HUES6 (cell line): ENCODE measurements around the gene SEC24C.
A peak's percentile ranks its signal among the peaks of the same experiment; 100 is the strongest.
"Not testable (repeated sequence)": the region's sequence is repeated elsewhere in the genome, so short reads cannot be mapped to it uniquely, and the experiment has no call there.

ENCODE experiments used
- H3K27ac ChIP-seq: 2 replicates; pipeline ENCODE4 v1.7.0; 2013; ENCODE audit warnings: low read depth, mild to moderate bottlenecking, low read length, inconsistent platforms
- H3K27me3 ChIP-seq: 2 replicates; pipeline ENCODE4 v1.6.1; 2013; ENCODE audit warnings: low read length; ENCODE audit not compliant: control insufficient read depth, insufficient read depth
- H3K36me3 ChIP-seq: 2 replicates; pipeline ENCODE4 v1.6.1; 2013; ENCODE audit warnings: low read length; ENCODE audit not compliant: control insufficient read depth, insufficient read depth
- H3K4me1 ChIP-seq: 2 replicates; pipeline ENCODE4 v1.6.1; 2013; ENCODE audit warnings: low read length; ENCODE audit not compliant: control insufficient read depth, insufficient read depth
- H3K4me3 ChIP-seq: 2 replicates; pipeline ENCODE4 v1.5.1; 2013; ENCODE audit warnings: low read depth, low read length
- H3K9ac ChIP-seq: one replicate; pipeline ENCODE4 v1.6.1; 2013; ENCODE audit warnings: mild to moderate bottlenecking, low read length
- H3K9me3 ChIP-seq: 2 replicates; pipeline ENCODE4 v1.6.1; 2013; ENCODE audit warnings: low read depth, low read length; ENCODE audit not compliant: control insufficient read depth, insufficient read depth

Gene SEC24C

GRCh38 chr10:73743905-73744663 lies at the start of gene SEC24C:
Gene SEC24C (plus strand): TSS chr10:73744372. CDS start chr10:73746833, 2,461 bp downstream.
- Histone ChIP-seq H3K9me3 (no peaks in the 10 kb centered on the region), H3K36me3 (peaks cover 18% of the 10 kb centered on the region), H3K9ac (peak within 1 kb of the TSS; percentile 91), H3K4me3 (peak within 1 kb of the TSS; percentile 89), H3K4me1 (peaks cover 25% of the 10 kb centered on the region), H3K27me3 (no peaks in the 10 kb centered on the region), H3K27ac (peak within 1 kb of the TSS; percentile 92)

GRCh38 chr10:73695302-73695701 lies 48.9 kb upstream of the SEC24C start:
- H3K36me3 ChIP-seq: not testable (repeated sequence)

GRCh38 chr10:73697675-73698159 lies 46.5 kb upstream of the SEC24C start, which contains the start of gene AGAP5:
Gene AGAP5 (minus strand): TSS chr10:73698109. CDS start chr10:73697755, 354 bp downstream.
- H3K36me3 ChIP-seq, H3K9me3 ChIP-seq, H3K27ac ChIP-seq, H3K27me3 ChIP-seq, H3K4me1 ChIP-seq, H3K4me3 ChIP-seq, H3K9ac ChIP-seq: not testable (repeated sequence)

More at GRCh38 chr10:73695302-73695701, 48.9 kb upstream of the SEC24C start:
- not testable (repeated sequence) for H3K4me3 ChIP-seq, H3K27ac ChIP-seq, H3K4me1 ChIP-seq, H3K27me3 ChIP-seq, H3K9ac ChIP-seq, H3K9me3 ChIP-seq

- not testable (repeated sequence) for H3K4me3 ChIP-seq, H3K27ac ChIP-seq, H3K36me3 ChIP-seq, H3K9ac ChIP-seq, H3K4me1 ChIP-seq, H3K9me3 ChIP-seq, H3K27me3 ChIP-seq
Measured at GRCh38 chr10:73698819-73699218, 45.4 kb upstream of the SEC24C start.

- not testable (repeated sequence) for H3K36me3 ChIP-seq, H3K4me1 ChIP-seq, H3K27me3 ChIP-seq, H3K9ac ChIP-seq, H3K9me3 ChIP-seq, H3K4me3 ChIP-seq, H3K27ac ChIP-seq
Measured at GRCh38 chr10:73703924-73704323, 40.2 kb upstream of the SEC24C start.

- H3K9me3 ChIP-seq, H3K36me3 ChIP-seq, H3K4me1 ChIP-seq, H3K27me3 ChIP-seq, H3K4me3 ChIP-seq, H3K27ac ChIP-seq, H3K9ac ChIP-seq: not testable (repeated sequence)
Measured at GRCh38 chr10:73705506-73706072, 38.6 kb upstream of the SEC24C start.

- not testable (repeated sequence) for H3K4me1 ChIP-seq, H3K9ac ChIP-seq, H3K4me3 ChIP-seq, H3K9me3 ChIP-seq, H3K36me3 ChIP-seq, H3K27me3 ChIP-seq, H3K27ac ChIP-seq
Measured at GRCh38 chr10:73706488-73706887, 37.7 kb upstream of the SEC24C start.

- H3K36me3 ChIP-seq, H3K4me1 ChIP-seq, H3K4me3 ChIP-seq, H3K9me3 ChIP-seq, H3K9ac ChIP-seq, H3K27ac ChIP-seq, H3K27me3 ChIP-seq: not testable (repeated sequence)
Measured at GRCh38 chr10:73707628-73708027, 36.5 kb upstream of the SEC24C start.

- H3K27me3 ChIP-seq, H3K4me1 ChIP-seq: not testable (repeated sequence)
Measured at GRCh38 chr10:73708122-73708521, 36.0 kb upstream of the SEC24C start.

GRCh38 chr10:73711683-73712082 lies 32.5 kb upstream of the SEC24C start:
- not testable (repeated sequence) for H3K9ac ChIP-seq, H3K4me1 ChIP-seq, H3K27ac ChIP-seq, H3K27me3 ChIP-seq, H3K9me3 ChIP-seq, H3K4me3 ChIP-seq
- peaks cover 12% of the 10 kb centered on the region for H3K36me3 ChIP-seq

More at GRCh38 chr10:73708122-73708521, 36.0 kb upstream of the SEC24C start:
- H3K9ac ChIP-seq, H3K4me3 ChIP-seq, H3K9me3 ChIP-seq, H3K27ac ChIP-seq, H3K36me3 ChIP-seq: not testable (repeated sequence)

- H3K4me1 ChIP-seq, H3K4me3 ChIP-seq, H3K9me3 ChIP-seq, H3K9ac ChIP-seq, H3K27ac ChIP-seq, H3K27me3 ChIP-seq: not testable (repeated sequence)
- peaks cover 34% of the 10 kb centered on the region for H3K36me3 ChIP-seq
Measured at GRCh38 chr10:73713912-73714311, 30.3 kb upstream of the SEC24C start.
